Heart left ventricle (tissue), 13 donors: ENCODE results near the gene PTCHD1.

Experiments used
- POLR2A ChIP-seq, 2 donors: fragments of 450-650 bp; IDR thresholded peaks; one replicate each; pipeline ENCODE4 v1.6.1; 2017; ENCODE audit warnings: antibody characterized with exemption in 2 of 2, mild to moderate bottlenecking in 2 of 2, moderate library complexity in 2 of 2
- TF ChIP-seq, protein P1 (sequence below), 12 donors: fragments of 200-600 bp; sonication (generic) in 4 of 12; IDR thresholded peaks; one replicate each; pipeline versions ENCODE4 v1.5.0 to v1.8.0; 2018 to 2022; ENCODE audit warnings: antibody characterized with exemption in 12 of 12, mild to moderate bottlenecking in 5 of 12
- donor health status: ischemic (EF 13 %, LVEDD 7.1; RV severe dilation, severe dysfunction).
- donor health status: DM: no; HTN: yes; CAD: no.
- donor health status: DM: no; HTN: no; CAD: no.
- donor health status: ischemic (EF 25% LVEDD 6.9; RV normal size, moderate dysfunction).
- donor health status: ischemic (EF 25% LVEDD 5.7; RV mildly dilated, moderate dysfunction).
- donor health status: ischemic (EF 35%, LVEDD 5.7; RV mildly dilated, moderate dysfunction).
- donor health status: nonischemic (EF 11% LVEDD 7.7; RV severe dilation, severe dysfunction).
- donor health status: DM: yes; HTN: yes; CAD: no.
- donor health status: PGD.
- donor health status: ischemic (EF 29% LVEDD 5.4; RV normal size, mild dysfunction).
- donor health status: nonischemic (EF 23%, LVEDD 6.1; RV moderate dilation, normal function).

DNA sequence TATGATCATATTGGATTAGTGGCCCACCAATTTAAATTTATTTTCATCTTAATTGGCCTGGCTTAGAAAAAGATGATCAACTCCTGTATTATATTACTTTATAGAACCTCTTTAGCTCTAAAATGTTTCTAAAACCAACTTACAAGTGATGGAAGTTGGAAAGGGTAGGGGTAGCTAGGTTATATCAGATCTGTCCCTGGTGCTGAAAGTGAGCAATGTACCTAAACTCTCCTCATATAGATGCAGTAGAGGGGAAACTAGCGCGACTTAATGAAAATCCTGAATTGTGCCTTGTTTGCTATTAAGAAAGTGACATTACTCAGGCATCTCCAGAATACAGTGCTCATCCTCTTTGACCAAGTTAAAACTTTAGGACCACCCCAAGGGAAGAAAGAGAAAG lies 7.5 kb upstream of the PTCHD1 start:
- TF ChIP-seq, protein P1, sequence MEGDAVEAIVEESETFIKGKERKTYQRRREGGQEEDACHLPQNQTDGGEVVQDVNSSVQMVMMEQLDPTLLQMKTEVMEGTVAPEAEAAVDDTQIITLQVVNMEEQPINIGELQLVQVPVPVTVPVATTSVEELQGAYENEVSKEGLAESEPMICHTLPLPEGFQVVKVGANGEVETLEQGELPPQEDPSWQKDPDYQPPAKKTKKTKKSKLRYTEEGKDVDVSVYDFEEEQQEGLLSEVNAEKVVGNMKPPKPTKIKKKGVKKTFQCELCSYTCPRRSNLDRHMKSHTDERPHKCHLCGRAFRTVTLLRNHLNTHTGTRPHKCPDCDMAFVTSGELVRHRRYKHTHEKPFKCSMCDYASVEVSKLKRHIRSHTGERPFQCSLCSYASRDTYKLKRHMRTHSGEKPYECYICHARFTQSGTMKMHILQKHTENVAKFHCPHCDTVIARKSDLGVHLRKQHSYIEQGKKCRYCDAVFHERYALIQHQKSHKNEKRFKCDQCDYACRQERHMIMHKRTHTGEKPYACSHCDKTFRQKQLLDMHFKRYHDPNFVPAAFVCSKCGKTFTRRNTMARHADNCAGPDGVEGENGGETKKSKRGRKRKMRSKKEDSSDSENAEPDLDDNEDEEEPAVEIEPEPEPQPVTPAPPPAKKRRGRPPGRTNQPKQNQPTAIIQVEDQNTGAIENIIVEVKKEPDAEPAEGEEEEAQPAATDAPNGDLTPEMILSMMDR (IDR thresholded peaks at IDR 0.05) = no peak
- no peak for TF ChIP-seq POLR2A (IDR thresholded peaks at IDR 0.05)
